HG03103 (cell line): Measurements from ENCODE around the gene CAPN7.

ENCODE experiments used
- ATAC-seq: cut with Tn5 transposase; IDR thresholded peaks from one replicate; pipeline ENCODE4 v1.9.1; 2021; ENCODE audit warnings: low read depth; ENCODE audit not compliant: unreplicated experiment

CAPN7 gene

GRCh38 chr3:15292765-15293522, 86.9 kb downstream of the CAPN7 start:
- ATAC-seq: no peak

GRCh38 chr3:15294929-15295328, 88.9 kb downstream of the CAPN7 start:
- no peak for ATAC-seq

GRCh38 chr3:15295506-15295905, 89.5 kb downstream of the CAPN7 start:
- no peak for ATAC-seq

- no peak for ATAC-seq
Observed at GRCh38 chr3:15297608-15298350, 91.7 kb downstream of the CAPN7 start.

- no peak for ATAC-seq
Observed at GRCh38 chr3:15298504-15298903, 92.5 kb downstream of the CAPN7 start.

- no peak for ATAC-seq
Observed at GRCh38 chr3:15299036-15299435, 93.0 kb downstream of the CAPN7 start.

GRCh38 chr3:15300323-15301078, 94.5 kb downstream of the CAPN7 start:
- no peak for ATAC-seq

- ATAC-seq: no peak
Observed at GRCh38 chr3:15301761-15302160, 95.7 kb downstream of the CAPN7 start.
